DOHH2 (cell line): ENCODE measurements around the gene MALL.

Experiments used
- H3F3A ChIP-seq: fragments of 200-600 bp; sonication (generic), shearing (Covaris generic); 2 replicates; pipeline ENCODE4 v1.6.0; 2016; ENCODE audit warnings: antibody characterized with exemption, mild to moderate bottlenecking; ENCODE audit not compliant: control insufficient read depth, insufficient read depth
- H3K27ac ChIP-seq: fragments of 200-600 bp; sonication (generic); 2 replicates; pipeline ENCODE4 v1.5.1; 2014; ENCODE audit warnings: low read depth, mild to moderate bottlenecking, low read length, moderate library complexity
- H3K27me3 ChIP-seq: fragments of 200-600 bp; sonication (generic); 2 replicates; pipeline ENCODE4 v1.6.1; 2014; ENCODE audit warnings: mild to moderate bottlenecking, low read length, mixed read lengths; ENCODE audit not compliant: control insufficient read depth
- H3K36me3 ChIP-seq: fragments of 200-600 bp; sonication (generic); 2 replicates; pipeline ENCODE4 v1.6.1; 2014; ENCODE audit warnings: mild to moderate bottlenecking, low read length, moderate library complexity, mixed read lengths; ENCODE audit not compliant: control insufficient read depth
- H3K4me1 ChIP-seq: fragments of 200-600 bp; sonication (generic); 2 replicates; pipeline ENCODE4 v1.6.1; 2014; ENCODE audit warnings: mild to moderate bottlenecking, low read length, mixed read lengths; ENCODE audit not compliant: control insufficient read depth
- H3K4me2 ChIP-seq: fragments of 200-600 bp; sonication (generic); 2 replicates; pipeline ENCODE4 v1.6.0; 2014; ENCODE audit warnings: mild to moderate bottlenecking, low read length, moderate library complexity
- H3K4me3 ChIP-seq: fragments of 200-600 bp; sonication (generic); 2 replicates; pipeline ENCODE4 v1.5.1; 2014; ENCODE audit warnings: mild to moderate bottlenecking, low read length, mixed read lengths
- H3K79me2 ChIP-seq: fragments of 200-600 bp; sonication (generic); 2 replicates; pipeline ENCODE4 v1.6.1; 2014; ENCODE audit warnings: mild to moderate bottlenecking, low read length, mixed read lengths; ENCODE audit not compliant: control insufficient read depth
- H3K9me2 ChIP-seq: fragments of 200-600 bp; sonication (generic); replicated peaks from 2 replicates; pipeline ENCODE4 v1.6.1; 2014; ENCODE audit warnings: mild to moderate bottlenecking, low read length, mixed read lengths; ENCODE audit not compliant: control insufficient read depth
- H3K9me3 ChIP-seq: fragments of 200-600 bp; sonication (generic); 2 replicates; pipeline ENCODE4 v1.6.1; 2014; ENCODE audit warnings: antibody characterized with exemption, low read length, mixed read lengths; ENCODE audit not compliant: control insufficient read depth, insufficient read depth
- H4K20me1 ChIP-seq: fragments of 200-600 bp; sonication (generic); 2 replicates; pipeline ENCODE4 v1.6.0; 2014; ENCODE audit warnings: low read depth, mild to moderate bottlenecking, antibody characterized with exemption, low read length, moderate library complexity; ENCODE audit not compliant: control insufficient read depth, insufficient read depth
- CTCF ChIP-seq: fragments of 200-600 bp; sonication (generic); IDR thresholded peaks from one replicate; pipeline ENCODE4 v1.5.1; 2014; ENCODE audit warnings: antibody characterized with exemption, mild to moderate bottlenecking, low read depth, low read length; ENCODE audit not compliant: poor library complexity, severe bottlenecking
- EZH2phosphoT487 ChIP-seq: fragments of 200-600 bp; sonication (generic); IDR thresholded peaks from 2 replicates; pipeline ENCODE4 v1.6.1; 2017; ENCODE audit warnings: borderline replicate concordance, mild to moderate bottlenecking, antibody characterized with exemption, low read length, moderate library complexity, mixed read lengths

Gene MALL

DNA sequence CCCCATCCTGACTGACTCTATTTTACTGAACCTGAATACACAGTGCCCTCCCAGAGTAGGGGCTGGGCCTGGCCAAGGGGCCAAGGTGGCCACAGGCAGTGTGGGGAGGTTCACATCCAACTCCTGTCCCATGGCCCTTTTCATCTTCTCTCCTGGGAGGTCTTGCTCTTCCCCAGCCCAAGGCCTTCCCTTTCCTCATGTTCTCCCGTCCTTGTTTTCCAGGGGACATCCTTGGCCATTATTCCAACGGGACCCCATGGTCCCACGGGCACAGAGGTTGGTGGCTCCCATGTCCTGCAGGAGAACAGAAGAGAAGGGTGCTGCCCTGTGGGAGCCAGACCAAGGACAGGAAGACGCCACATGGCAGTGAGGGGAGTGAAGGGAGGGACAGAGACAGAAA lies 10.4 kb downstream of the MALL start:
- Histone ChIP-seq H3K4me2 (no peak overlapping the region), H3K27ac (no peak overlapping the region), H3F3A (no peaks in the 10 kb centered on the region), H4K20me1 (no peaks in the 10 kb centered on the region), H3K4me3 (no peak overlapping the region), H3K36me3 (no peaks in the 10 kb centered on the region), H3K79me2 (no peaks in the 10 kb centered on the region), H3K9me2 (no peaks in the 10 kb centered on the region), H3K9me3 (no peaks in the 10 kb centered on the region), H3K27me3 (no peaks in the 10 kb centered on the region), H3K4me1 (no peaks in the 10 kb centered on the region)
- no peak for TF ChIP-seq CTCF
- TF ChIP-seq EZH2phosphoT487 = no peak

GRCh38 chr2:110104025-110104771 lies 11.4 kb downstream of the MALL start:
- Histone ChIP-seq H3F3A (no peaks in the 10 kb centered on the region), H3K9me3 (no peaks in the 10 kb centered on the region), H4K20me1 (no peaks in the 10 kb centered on the region), H3K4me3 (no peak overlapping the region), H3K27me3 (no peaks in the 10 kb centered on the region), H3K4me1 (no peaks in the 10 kb centered on the region), H3K79me2 (no peaks in the 10 kb centered on the region), H3K9me2 (no peaks in the 10 kb centered on the region), H3K4me2 (no peak overlapping the region), H3K27ac (no peak overlapping the region), H3K36me3 (no peaks in the 10 kb centered on the region)
- no peak for TF ChIP-seq EZH2phosphoT487
- TF ChIP-seq CTCF = no peak

GRCh38 chr2:110103061-110103961 lies 12.3 kb downstream of the MALL start:
- Histone ChIP-seq H3K27ac (no peak overlapping the region), H3K9me2 (no peaks in the 10 kb centered on the region), H3K36me3 (no peaks in the 10 kb centered on the region), H3K9me3 (no peaks in the 10 kb centered on the region), H3K4me3 (no peak overlapping the region), H3K4me2 (no peak overlapping the region), H3K27me3 (no peaks in the 10 kb centered on the region), H3F3A (no peaks in the 10 kb centered on the region), H4K20me1 (no peaks in the 10 kb centered on the region), H3K4me1 (no peaks in the 10 kb centered on the region), H3K79me2 (no peaks in the 10 kb centered on the region)
- TF ChIP-seq EZH2phosphoT487 = no peak
- no peak for TF ChIP-seq CTCF
